HL-60 (cell line): ENCODE measurements around the gene DCT.

Experiments
- DNase-seq, 2 experiments: peaks; one replicate each; pipeline ENCODE4 v3.0.0-alpha.2; 2010 to 2020; ENCODE audit warnings: low read depth in 1 of 2, low spot score in 1 of 2
- H3K27ac ChIP-seq: fragments of 250-450 bp; sonication (Bioruptor Pico); replicated peaks from 2 replicates; pipeline ENCODE4 v1.5.1; 2020; ENCODE audit warnings: mild to moderate bottlenecking, moderate library complexity
- H3K27me3 ChIP-seq: fragments of 250-450 bp; sonication (Bioruptor Pico); 2 replicates; pipeline ENCODE4 v1.5.1; 2021; ENCODE audit warnings: mild to moderate bottlenecking, moderate library complexity; ENCODE audit not compliant: insufficient read depth, poor library complexity, severe bottlenecking
- H3K4me3 ChIP-seq: replicated peaks from 2 replicates; pipeline ENCODE4 v1.5.1; 2011; ENCODE audit warnings: mild to moderate bottlenecking, control low read depth, low read length; ENCODE audit not compliant: insufficient read depth
- GABPA ChIP-seq: IDR thresholded peaks from 2 replicates; pipeline ENCODE4 v1.6.1; 2012; ENCODE audit warnings: low read depth
- POLR2AphosphoS5 ChIP-seq: IDR thresholded peaks from 2 replicates; pipeline ENCODE4 v1.6.1; 2012; ENCODE audit warnings: low read depth
- SPI1 ChIP-seq: IDR thresholded peaks from 2 replicates; pipeline ENCODE4 v1.6.1; 2012; ENCODE audit warnings: low read depth, mild to moderate bottlenecking, borderline replicate concordance
- TF ChIP-seq, protein P1 (sequence below): IDR thresholded peaks from 2 replicates; pipeline ENCODE4 v1.6.1; 2012; ENCODE audit warnings: low read depth; ENCODE audit not compliant: insufficient replicate concordance
- TF ChIP-seq, protein P2 (sequence below): IDR thresholded peaks from one replicate; pipeline ENCODE4 v1.5.1; 2011; ENCODE audit warnings: low read length, control low read depth, inconsistent platforms; ENCODE audit not compliant: insufficient read depth

Gene DCT

DNA sequence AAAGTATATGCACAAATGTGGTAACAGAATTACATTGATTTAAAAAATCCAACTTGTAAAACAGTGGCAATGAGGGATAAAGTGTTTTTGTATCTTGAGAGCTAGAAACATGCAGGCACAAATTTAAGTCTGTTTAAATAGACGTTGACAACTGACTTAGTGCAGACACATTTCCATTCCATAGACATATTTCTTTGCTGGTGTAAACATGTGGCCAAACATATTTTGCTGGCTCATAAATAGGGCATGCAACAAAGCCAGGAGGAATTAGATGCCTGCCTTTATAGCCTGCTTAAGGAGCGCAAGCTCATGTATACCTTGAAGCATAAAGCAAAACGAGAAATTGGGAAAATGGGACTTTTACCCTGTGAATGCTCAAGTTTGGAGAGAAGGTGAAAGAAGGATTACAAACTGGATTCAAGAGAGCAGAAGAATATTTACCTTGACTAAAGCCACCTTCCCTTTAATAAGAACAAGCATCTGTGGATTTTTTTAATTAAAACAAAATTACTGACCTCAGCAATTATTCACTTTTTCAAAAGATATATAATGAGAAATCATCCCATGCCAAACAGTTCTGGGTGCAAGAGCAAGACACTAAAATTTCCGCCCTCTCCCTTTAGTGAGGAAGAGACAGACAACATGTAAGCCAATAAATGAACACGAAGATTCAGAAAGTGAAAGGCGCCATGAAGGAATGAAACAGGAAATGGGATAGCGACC, 71.0 kb downstream of the DCT start:
- Histone ChIP-seq H3K4me3 (no peak overlapping the region), H3K27me3 (peaks cover 6% of the 10 kb centered on the region), H3K27ac (no peak overlapping the region)
- TF ChIP-seq SPI1 (no peak), GABPA (no peak), POLR2AphosphoS5 (no peak)
- TF ChIP-seq, protein P1, sequence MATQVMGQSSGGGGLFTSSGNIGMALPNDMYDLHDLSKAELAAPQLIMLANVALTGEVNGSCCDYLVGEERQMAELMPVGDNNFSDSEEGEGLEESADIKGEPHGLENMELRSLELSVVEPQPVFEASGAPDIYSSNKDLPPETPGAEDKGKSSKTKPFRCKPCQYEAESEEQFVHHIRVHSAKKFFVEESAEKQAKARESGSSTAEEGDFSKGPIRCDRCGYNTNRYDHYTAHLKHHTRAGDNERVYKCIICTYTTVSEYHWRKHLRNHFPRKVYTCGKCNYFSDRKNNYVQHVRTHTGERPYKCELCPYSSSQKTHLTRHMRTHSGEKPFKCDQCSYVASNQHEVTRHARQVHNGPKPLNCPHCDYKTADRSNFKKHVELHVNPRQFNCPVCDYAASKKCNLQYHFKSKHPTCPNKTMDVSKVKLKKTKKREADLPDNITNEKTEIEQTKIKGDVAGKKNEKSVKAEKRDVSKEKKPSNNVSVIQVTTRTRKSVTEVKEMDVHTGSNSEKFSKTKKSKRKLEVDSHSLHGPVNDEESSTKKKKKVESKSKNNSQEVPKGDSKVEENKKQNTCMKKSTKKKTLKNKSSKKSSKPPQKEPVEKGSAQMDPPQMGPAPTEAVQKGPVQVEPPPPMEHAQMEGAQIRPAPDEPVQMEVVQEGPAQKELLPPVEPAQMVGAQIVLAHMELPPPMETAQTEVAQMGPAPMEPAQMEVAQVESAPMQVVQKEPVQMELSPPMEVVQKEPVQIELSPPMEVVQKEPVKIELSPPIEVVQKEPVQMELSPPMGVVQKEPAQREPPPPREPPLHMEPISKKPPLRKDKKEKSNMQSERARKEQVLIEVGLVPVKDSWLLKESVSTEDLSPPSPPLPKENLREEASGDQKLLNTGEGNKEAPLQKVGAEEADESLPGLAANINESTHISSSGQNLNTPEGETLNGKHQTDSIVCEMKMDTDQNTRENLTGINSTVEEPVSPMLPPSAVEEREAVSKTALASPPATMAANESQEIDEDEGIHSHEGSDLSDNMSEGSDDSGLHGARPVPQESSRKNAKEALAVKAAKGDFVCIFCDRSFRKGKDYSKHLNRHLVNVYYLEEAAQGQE = no peak
- TF ChIP-seq, protein P2, sequence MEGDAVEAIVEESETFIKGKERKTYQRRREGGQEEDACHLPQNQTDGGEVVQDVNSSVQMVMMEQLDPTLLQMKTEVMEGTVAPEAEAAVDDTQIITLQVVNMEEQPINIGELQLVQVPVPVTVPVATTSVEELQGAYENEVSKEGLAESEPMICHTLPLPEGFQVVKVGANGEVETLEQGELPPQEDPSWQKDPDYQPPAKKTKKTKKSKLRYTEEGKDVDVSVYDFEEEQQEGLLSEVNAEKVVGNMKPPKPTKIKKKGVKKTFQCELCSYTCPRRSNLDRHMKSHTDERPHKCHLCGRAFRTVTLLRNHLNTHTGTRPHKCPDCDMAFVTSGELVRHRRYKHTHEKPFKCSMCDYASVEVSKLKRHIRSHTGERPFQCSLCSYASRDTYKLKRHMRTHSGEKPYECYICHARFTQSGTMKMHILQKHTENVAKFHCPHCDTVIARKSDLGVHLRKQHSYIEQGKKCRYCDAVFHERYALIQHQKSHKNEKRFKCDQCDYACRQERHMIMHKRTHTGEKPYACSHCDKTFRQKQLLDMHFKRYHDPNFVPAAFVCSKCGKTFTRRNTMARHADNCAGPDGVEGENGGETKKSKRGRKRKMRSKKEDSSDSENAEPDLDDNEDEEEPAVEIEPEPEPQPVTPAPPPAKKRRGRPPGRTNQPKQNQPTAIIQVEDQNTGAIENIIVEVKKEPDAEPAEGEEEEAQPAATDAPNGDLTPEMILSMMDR = no peak
- no peak for DNase-seq

DNA sequence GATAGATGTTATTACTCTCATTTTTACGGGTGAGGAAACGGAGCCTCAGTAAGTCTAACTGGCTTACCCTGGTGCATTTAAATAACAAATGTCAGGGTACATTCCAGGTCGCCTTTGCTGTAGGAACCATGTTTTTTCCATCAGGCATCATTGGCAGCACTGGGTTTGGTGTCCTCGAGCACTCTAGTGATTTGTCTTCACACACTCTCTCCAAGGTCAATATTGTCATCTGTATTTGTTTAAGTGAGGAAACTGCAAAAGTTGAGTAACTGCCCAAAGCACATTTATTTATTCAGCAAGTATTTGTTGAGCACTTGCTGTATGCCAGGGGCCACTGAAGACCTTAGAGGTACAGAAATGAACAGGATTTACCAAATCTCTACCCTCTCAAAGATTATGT, 78.6 kb downstream of the DCT start:
- Histone ChIP-seq H3K27me3 (no peaks in the 10 kb centered on the region), H3K4me3 (no peak overlapping the region), H3K27ac (no peak overlapping the region)
- TF ChIP-seq, protein P1 = no peak
- no peak for TF ChIP-seq POLR2AphosphoS5
- no peak for TF ChIP-seq SPI1
- TF ChIP-seq GABPA = no peak
- TF ChIP-seq, protein P2 = no peak
- DNase-seq = no peak

DNA sequence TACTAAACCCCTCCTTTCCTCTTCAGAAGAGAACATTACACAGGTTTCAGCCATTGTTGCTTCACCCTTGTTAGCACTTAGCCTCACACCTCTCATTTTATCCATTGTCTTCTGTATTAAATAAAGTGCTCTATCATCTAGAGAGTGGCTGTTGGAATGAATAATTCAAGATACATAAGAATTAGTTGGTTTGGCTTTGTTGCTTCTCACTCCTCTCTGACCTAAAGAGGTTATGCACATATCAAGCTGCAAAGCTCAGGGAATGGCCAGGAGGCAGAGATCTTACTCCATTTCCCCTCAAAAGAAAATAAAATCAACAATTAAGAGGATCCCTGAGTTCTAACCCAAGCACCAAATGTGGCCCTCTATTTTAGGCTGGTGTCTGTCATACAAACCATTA, 79.7 kb downstream of the DCT start:
- no peak for DNase-seq
- Histone ChIP-seq H3K27ac (no peak overlapping the region), H3K27me3 (no peaks in the 10 kb centered on the region), H3K4me3 (no peak overlapping the region)
- no peak for TF ChIP-seq POLR2AphosphoS5
- TF ChIP-seq, protein P2 = no peak

DNA sequence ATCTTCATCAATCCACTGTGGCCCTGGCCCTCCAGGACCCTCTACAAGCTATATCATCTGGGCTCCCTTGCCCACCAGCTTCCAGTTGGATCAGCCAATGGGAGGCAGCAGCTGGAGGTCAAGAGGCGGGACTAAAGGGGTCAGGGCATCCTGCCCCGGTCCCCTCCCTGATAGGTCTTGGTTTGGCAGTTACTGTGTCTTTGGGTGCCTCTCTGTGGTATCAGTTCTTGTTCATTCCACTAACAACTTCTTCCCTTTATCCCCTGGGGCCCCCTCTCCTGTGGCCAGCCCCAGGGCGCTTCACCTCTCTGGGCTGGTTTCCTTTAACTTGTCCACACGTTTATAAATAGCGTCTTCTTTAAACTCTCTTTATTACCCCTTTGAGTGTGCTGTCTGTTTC, 83.6 kb downstream of the DCT start:
- TF ChIP-seq SPI1 (no peak), POLR2AphosphoS5 (no peak), GABPA (no peak)
- TF ChIP-seq, protein P2 = no peak
- TF ChIP-seq, protein P1 = no peak
- Histone ChIP-seq H3K27me3 (no peaks in the 10 kb centered on the region), H3K27ac (no peak overlapping the region), H3K4me3 (no peak overlapping the region)
- DNase-seq = no peak
